Smooth muscle cell (in vitro differentiated cells): ENCODE measurements around the gene SDR9C7. TPM values are rescaled to one million over a fixed set of nuclear protein-coding genes. Genes with fewer than 3 reads are reported as not detected.

Experiments used
- DNase-seq: peaks from one replicate; lab custom pipeline; 2025; ENCODE audit not compliant: unreplicated experiment; lab: John Stamatoyannopoulos, UW
- H2AFZ ChIP-seq: fragments of 200-600 bp; sonication (generic); 2 replicates; pipeline ENCODE4 v1.6.0; 2016; ENCODE audit warnings: antibody characterized with exemption, low read depth, mild to moderate bottlenecking
- H3F3A ChIP-seq: fragments of 200-600 bp; sonication (generic); 2 replicates; pipeline ENCODE4 v1.6.0; 2017; ENCODE audit warnings: antibody characterized with exemption, low read depth
- H3K27ac ChIP-seq: fragments of 200-600 bp; sonication (generic); 2 replicates; pipeline ENCODE4 v1.5.1; 2016; ENCODE audit warnings: low read depth, mild to moderate bottlenecking
- H3K27me3 ChIP-seq: fragments of 200-600 bp; sonication (generic); 2 replicates; pipeline ENCODE4 v1.6.1; 2016; ENCODE audit warnings: low read depth, mild to moderate bottlenecking
- H3K36me3 ChIP-seq: fragments of 200-600 bp; sonication (generic); 2 replicates; pipeline ENCODE4 v1.5.1; 2016; ENCODE audit warnings: low read depth
- H3K4me1 ChIP-seq: fragments of 200-600 bp; sonication (generic); 2 replicates; pipeline ENCODE4 v1.5.1; 2016; ENCODE audit warnings: low read depth
- H3K4me2 ChIP-seq: fragments of 200-600 bp; sonication (generic); 2 replicates; pipeline ENCODE4 v1.6.0; 2016; ENCODE audit warnings: mild to moderate bottlenecking
- H3K4me3 ChIP-seq: fragments of 200-600 bp; sonication (generic); 2 replicates; pipeline ENCODE4 v1.5.1; 2016; ENCODE audit warnings: mild to moderate bottlenecking
- H3K79me2 ChIP-seq: fragments of 200-600 bp; sonication (generic); 2 replicates; pipeline ENCODE4 v1.6.0; 2016; ENCODE audit warnings: low read depth, mild to moderate bottlenecking
- H3K9ac ChIP-seq: fragments of 200-600 bp; sonication (generic); 2 replicates; pipeline ENCODE4 v1.6.0; 2016; ENCODE audit warnings: low read depth
- H3K9me3 ChIP-seq: fragments of 200-600 bp; sonication (generic); replicated peaks from 2 replicates; pipeline ENCODE4 v1.5.1; 2016; ENCODE audit warnings: low read depth
- H4K20me1 ChIP-seq: fragments of 200-600 bp; sonication (generic); 2 replicates; pipeline ENCODE4 v1.6.0; 2016; ENCODE audit warnings: low read depth
- WGBS: methylation state at CpG from one replicate; pipeline ENCODE4 v1.1.7; 2016; ENCODE audit warnings: low lambda C conversion rate; 5-methylcytosine and 5-hydroxymethylcytosine counted together
- polyA plus RNA-seq: library from polyadenylated mRNA; unstranded; fragments of >200 nt; fragmentation: Nextera tagmentation; extraction: Ambion mirVana; gene quantifications from 2 replicates; pipeline ENCODE4 v1.2.1, GENCODE V29; 2016
- total RNA-seq: library from RNA; depleted of rRNA; stranded (reverse); fragments of >200 nt; gene quantifications from 2 replicates; pipeline ENCODE4 v1.2.3, GENCODE V29; 2014
- TF ChIP-seq, protein P1 (sequence below): fragments of 200-600 bp; sonication (generic); IDR thresholded peaks from 2 replicates; pipeline ENCODE4 v1.5.1; 2017; ENCODE audit warnings: borderline replicate concordance, mild to moderate bottlenecking, antibody characterized with exemption; ENCODE audit not compliant: insufficient read depth, poor library complexity, severe bottlenecking

Gene SDR9C7
- total and polyA plus RNA-seq, 2 experiments from 2014 or later = 0.83 to 1.1 TPM

DNA sequence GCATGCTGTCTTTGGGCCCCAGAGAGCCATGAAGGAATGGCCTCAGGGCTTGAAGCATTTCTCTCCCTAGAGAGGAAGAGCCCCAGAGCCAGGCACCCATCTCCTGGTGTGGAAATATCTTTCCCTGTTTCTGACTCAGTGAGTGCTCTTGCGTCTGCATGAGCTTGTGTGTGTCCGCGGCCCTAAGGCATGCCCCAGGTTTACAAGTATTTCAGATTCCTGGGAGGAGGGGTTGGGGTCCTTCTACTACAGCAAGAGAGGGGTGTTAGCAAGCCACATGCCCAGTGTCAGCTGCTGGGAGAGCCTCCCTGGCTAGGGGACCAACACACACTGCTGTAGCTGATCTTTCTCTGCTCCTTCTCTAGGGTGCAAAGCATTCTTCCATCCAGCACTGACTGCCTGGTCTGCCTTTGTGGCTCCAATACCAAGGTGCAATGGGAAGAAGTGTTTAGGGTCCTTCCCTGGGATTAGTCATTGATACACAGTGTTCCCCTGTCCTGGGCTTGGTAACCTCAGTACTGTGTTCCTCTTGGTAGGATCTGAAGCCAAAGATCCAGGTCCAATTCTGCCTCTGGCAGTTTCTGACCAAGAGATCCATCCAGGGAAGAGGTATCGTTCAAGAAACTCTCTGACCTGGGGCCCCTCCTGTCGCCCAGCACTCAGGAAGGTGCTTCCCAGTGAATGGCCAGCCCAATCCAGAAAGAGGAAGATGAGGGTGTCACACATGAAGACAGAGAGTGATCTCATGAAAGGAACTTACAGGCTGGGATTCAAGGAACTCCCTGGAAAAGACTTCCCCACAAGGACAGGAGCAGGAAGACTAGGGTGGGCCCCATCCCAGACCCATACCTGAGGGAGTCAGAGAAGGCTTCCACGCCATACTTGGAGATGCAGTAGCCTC is 20.1 kb upstream of the SDR9C7 start:
- Histone ChIP-seq H3K4me2 (no peak overlapping the region), H3K27me3 (no peaks in the 10 kb centered on the region), H3K36me3 (no peaks in the 10 kb centered on the region), H3K9me3 (no peaks in the 10 kb centered on the region), H3K27ac (no peak overlapping the region), H3F3A (no peaks in the 10 kb centered on the region), H3K4me1 (no peaks in the 10 kb centered on the region), H3K9ac (no peak overlapping the region), H2AFZ (no peak overlapping the region), H3K4me3 (no peak overlapping the region), H4K20me1 (no peaks in the 10 kb centered on the region), H3K79me2 (no peaks in the 10 kb centered on the region)
- 93% methylated on average over 6 of the region's 6 CpGs for WGBS
- no peak for DNase-seq
- TF ChIP-seq, protein P1, sequence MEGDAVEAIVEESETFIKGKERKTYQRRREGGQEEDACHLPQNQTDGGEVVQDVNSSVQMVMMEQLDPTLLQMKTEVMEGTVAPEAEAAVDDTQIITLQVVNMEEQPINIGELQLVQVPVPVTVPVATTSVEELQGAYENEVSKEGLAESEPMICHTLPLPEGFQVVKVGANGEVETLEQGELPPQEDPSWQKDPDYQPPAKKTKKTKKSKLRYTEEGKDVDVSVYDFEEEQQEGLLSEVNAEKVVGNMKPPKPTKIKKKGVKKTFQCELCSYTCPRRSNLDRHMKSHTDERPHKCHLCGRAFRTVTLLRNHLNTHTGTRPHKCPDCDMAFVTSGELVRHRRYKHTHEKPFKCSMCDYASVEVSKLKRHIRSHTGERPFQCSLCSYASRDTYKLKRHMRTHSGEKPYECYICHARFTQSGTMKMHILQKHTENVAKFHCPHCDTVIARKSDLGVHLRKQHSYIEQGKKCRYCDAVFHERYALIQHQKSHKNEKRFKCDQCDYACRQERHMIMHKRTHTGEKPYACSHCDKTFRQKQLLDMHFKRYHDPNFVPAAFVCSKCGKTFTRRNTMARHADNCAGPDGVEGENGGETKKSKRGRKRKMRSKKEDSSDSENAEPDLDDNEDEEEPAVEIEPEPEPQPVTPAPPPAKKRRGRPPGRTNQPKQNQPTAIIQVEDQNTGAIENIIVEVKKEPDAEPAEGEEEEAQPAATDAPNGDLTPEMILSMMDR = no peak

DNA sequence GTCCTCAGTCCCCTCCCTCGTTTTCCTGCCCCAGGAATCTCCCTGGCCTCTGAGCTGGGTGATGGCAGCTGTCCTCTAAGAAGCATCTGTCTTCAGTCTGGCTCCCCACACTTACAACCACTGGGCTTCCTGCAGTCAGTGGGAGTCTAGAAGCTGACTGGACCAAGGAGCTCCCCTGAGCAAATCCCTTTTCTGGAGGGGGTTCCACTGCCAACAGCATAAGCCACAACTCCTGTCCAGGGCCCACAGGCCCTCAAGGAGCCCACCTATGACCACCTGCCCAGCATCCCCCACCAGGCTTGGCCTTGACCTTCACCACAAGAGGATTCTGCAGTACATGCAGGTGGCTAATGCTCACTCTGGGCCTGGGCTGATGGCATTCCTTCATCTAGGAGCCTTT is 19.1 kb upstream of the SDR9C7 start:
- Histone ChIP-seq H3K9me3 (no peaks in the 10 kb centered on the region), H3K27ac (no peak overlapping the region), H3K4me3 (no peak overlapping the region), H3K4me2 (no peak overlapping the region), H3K36me3 (no peaks in the 10 kb centered on the region), H3F3A (no peaks in the 10 kb centered on the region), H3K4me1 (no peaks in the 10 kb centered on the region), H3K27me3 (no peaks in the 10 kb centered on the region), H3K9ac (no peak overlapping the region), H3K79me2 (no peaks in the 10 kb centered on the region), H2AFZ (no peak overlapping the region), H4K20me1 (no peaks in the 10 kb centered on the region)
- no peak for DNase-seq
- TF ChIP-seq, protein P1 = no peak
- WGBS = 45% methylated on average over 1 of the region's 1 CpG

DNA sequence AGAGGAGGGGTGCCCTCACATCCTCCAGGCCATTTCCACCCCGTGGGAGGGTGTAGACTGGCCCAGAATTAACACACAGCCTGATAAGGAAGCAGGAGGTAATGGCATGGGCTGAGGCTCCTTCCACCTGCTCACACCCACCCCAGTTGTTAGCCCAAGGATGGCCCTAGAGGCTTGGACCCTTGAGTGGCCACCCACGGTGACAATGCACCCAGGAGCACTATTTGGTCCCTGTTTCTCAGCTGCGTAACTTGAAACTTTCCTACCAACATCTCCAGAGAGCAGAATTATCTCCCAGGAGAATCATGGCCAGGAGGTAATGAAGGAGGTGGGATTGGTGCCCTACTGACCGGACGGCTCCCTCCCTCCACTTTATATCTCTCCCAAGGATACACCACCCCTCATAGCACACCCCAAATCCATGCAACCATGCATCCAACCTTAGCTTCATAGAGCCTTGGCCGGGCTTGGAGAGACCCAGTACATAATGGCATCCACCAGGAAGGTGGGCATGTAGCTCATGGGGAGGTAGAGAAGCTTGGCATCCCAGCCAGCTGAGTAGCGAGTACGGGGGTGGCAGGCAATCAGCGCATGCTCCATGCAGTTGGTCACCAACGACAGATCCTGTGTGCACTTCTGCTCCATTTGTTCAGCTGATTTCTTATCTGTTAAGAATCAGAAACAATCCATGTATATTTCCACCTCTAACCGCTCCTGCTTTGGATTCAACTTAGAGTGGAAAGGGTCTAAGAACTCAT is 17.6 kb upstream of the SDR9C7 start:
- no peaks in the 10 kb centered on the region for H3K36me3 ChIP-seq
- H2AFZ ChIP-seq = no peak overlapping the region
- H3F3A ChIP-seq = no peaks in the 10 kb centered on the region
- 90% methylated on average over 11 of the region's 11 CpGs for WGBS
- no peak overlapping the region for H3K4me3 ChIP-seq
- H3K27me3 ChIP-seq = no peaks in the 10 kb centered on the region
- no peak for DNase-seq
- H3K9ac ChIP-seq = no peak overlapping the region
- no peak overlapping the region for H3K4me2 ChIP-seq
- H3K4me1 ChIP-seq = no peaks in the 10 kb centered on the region
- no peaks in the 10 kb centered on the region for H3K79me2 ChIP-seq
- no peaks in the 10 kb centered on the region for H4K20me1 ChIP-seq
- no peaks in the 10 kb centered on the region for H3K9me3 ChIP-seq
- TF ChIP-seq, protein P1 = no peak
- H3K27ac ChIP-seq = no peak overlapping the region
